SK-MEL-5 (cell line): ENCODE data around the gene TWIST2. TPM values are rescaled to one million over a fixed set of nuclear protein-coding genes. Genes with fewer than 3 reads are reported as not detected.

ENCODE experiments used
- DNase-seq: peaks from one replicate; pipeline ENCODE4 v3.0.0-alpha.2; 2016; ENCODE audit warnings: low read depth, low spot score
- in situ Hi-C: cut with HindIII; loops from 2 replicates; pipeline ENCODE4 v1.10.0; 2016; ENCODE audit warnings: low sequenced_read_pairs, high pct_unique_total_duplicates, low pct_unique_long_range_greater_than_20kb
- total RNA-seq: library from RNA; depleted of rRNA; stranded (reverse); fragments of >200 nt; shearing (Covaris generic); gene quantifications from 2 replicates; pipeline ENCODE4 v1.2.3, GENCODE V29; 2014

The TWIST2 gene
- total RNA-seq, 1 experiment from 2014 or later, result not detected

DNA sequence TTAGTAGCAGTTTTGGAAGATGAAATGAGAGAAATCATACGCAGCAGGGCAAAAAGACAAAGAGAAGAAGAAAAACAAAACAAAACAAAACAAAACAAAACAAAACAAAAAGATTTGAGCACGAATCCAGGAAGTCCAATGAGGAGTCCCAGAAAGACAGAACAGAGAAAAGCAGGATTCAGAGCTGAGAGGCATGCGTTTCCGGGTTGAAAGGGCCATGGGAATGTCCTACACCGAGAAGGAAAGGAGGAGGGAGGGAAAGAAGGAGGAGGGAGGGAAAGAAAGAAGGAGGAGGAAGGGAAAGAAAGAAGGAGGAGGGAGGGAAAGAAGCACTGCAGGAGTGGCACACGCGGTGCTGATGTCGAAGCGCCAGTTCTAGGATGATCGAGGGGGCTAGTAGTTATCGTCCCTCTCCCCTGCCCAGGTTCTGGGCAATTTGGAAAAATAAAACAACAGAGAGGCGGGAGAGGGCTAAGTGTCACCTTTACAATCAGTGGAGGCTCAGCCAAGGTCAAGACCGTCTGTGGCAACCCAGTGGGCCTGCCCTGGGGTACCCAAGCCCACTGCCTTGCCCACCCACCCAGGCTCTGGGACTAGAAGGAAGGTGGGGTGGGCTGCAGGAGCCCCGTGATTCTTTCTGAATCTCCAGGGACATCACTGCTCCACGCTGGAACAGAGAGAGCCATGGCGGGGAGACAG, 68.4 kb downstream of the TWIST2 start:
- no peak for DNase-seq
- in situ Hi-C loops, result no loop called here

GRCh38 chr2:238916875-238917590, 69.1 kb downstream of the TWIST2 start:
- no peak for DNase-seq
- in situ Hi-C loops, result no loop called here

GRCh38 chr2:238919307-238919706, 71.4 kb downstream of the TWIST2 start:
- DNase-seq, result no peak
- in situ Hi-C loops, result no loop called here

DNA sequence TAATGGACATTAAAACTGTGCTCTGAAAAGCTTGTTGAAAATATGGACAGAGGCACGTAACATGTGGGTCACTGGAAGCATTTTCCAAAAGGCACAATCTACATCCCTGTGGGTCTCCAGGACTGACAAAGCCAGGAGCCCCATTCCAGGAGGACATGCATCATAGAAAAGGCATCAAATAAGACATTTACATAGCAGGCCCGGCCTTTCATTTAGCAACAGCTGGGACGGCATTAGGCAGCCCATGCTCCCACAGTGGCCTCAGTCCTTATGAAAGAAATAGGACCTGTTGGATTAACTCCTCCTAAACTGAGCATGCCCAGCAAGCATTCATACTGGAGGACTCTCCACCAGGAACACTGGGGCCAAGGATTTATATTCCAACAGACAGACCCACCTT, 72.2 kb downstream of the TWIST2 start:
- in situ Hi-C loops, result no loop called here
- DNase-seq, result no peak

- in situ Hi-C loops, result no loop called here
- no peak for DNase-seq
Measured at GRCh38 chr2:238920601-238921001, 72.7 kb downstream of the TWIST2 start.

DNA sequence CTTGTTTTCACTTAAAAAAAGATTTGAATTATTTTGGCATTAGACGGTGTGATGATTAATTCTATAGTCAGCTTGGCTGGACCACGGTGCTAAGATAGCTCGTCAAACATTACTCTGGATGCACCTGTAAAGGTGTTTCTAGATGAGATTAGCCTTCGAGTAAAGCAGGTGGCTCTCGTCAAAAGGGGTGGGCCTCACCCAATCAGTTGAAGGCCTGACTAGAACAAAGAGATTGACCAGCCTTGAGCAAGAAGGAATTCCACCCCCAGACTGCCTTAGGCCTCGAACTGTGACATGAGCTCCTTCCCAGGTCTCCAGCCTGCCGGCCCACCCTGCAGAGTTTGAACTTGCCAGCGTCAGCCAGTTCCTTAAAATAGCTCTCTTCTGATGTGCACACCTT, 73.4 kb downstream of the TWIST2 start:
- no peak for DNase-seq
- in situ Hi-C loops, result no loop called here

DNA sequence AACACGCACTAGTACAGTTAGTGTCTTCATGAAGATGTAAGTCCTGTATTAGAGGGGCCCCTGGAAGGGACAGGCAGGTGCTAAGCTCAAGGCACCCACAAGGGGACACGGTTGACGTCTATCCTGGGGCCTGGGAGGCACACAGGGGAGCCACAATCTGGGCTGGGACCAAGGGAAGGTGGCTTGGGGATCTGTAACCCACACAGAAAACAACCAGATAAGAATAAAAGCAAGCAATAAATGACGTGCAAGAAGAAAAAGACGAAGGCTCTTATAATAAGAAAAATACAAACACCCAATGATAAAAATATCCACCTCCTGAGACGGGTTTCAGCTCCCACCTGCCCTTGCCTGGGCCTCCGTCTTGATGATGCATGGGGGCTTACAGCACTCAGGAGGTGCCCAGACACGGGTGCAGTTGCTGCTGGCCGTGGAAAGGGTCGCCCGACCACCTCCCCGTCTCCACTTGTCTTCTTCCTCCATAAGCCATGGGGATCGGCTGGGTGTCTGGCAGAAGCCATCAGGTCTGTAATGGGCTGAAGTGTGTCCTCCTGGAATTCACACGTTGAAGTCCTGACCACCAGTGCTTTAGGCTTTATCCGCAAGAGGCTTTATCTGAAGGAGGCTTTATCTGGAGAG, 73.9 kb downstream of the TWIST2 start:
- DNase-seq, result no peak
- in situ Hi-C loops, result no loop called here

- no peak for DNase-seq
- in situ Hi-C loops, result no loop called here
Measured at GRCh38 chr2:238922435-238922834, 74.5 kb downstream of the TWIST2 start.

DNA sequence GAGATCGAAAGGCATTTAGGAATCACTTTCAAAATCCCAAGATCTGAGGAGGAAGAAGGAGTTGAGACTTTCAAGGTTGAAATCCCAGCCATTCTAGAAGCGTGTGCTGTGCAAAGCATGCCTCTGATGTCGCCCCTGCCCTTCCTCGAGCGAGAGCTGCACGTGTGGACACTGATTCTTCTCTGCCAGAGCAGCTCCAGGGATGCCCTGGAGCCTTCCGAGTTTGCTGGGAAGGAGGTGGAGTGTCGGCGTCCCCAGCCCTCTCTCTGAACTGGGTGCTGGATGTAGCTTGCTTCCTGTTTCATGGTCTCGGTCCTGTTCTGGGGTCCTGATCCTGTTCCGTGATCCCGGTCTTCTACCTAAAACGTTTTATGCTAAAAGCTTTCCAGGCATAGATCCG, 76.1 kb downstream of the TWIST2 start:
- in situ Hi-C loops, result no loop called here

GRCh38 chr2:238924796-238925195, 76.9 kb downstream of the TWIST2 start:
- in situ Hi-C loops, result no loop called here
- no peak for DNase-seq

More for the DNA sequence above, 76.1 kb downstream of the TWIST2 start:
- no peak for DNase-seq

DNA sequence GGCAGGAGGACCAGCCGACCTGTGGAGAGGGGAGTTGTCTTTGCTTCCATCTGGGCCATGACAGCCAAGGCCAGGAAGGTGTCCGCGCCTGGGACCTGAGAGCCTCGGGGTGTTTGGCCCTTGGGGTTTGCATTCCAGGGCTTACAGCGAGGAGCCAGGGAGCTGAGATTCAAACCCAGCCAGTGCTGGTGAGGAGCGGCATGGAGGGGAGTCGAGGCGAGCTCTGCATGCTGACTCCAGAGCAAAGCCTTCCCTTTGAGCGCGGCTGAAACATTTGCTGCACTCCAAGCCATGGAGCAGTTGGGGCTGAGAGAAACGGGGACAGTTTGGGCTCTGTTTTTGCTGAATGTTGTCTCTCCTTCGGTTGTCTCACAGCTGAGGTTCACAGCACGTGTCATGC, 77.4 kb downstream of the TWIST2 start:
- DNase-seq, result no peak
- in situ Hi-C loops, result no loop called here

DNA sequence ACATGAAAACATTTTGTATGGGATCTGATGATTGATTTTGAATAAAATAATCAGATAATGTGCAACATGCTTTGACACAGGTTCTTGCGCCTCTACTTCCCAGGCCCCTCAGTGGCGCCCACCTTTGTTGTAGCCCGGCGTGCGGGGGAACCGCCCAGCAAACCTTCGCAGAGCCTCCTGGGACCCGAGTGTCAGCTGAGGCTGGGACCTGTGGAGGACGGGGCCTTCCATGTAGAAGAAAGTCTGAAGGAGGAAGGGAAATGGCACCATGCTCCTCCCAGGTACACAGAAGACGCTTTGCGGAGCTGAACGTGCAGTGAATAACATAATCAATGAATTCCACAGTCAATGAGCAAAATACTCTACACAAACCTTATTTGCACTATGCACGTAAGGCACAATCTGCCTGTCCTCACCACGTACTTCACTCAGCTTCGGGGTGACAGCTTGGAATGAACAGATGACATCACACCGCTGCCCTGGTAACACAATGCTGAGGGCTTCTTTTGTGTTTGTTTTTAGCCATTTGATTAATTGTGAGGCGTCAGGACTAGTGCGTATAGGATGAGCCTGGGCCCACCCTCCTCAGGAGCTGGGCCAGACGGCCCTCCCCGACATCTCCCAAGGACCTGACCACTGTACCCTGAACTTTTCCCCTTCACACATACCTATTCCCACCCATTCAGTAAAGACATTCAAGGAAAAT, 78.1 kb downstream of the TWIST2 start:
- in situ Hi-C loops, result no loop called here
- DNase-seq, result no peak

DNA sequence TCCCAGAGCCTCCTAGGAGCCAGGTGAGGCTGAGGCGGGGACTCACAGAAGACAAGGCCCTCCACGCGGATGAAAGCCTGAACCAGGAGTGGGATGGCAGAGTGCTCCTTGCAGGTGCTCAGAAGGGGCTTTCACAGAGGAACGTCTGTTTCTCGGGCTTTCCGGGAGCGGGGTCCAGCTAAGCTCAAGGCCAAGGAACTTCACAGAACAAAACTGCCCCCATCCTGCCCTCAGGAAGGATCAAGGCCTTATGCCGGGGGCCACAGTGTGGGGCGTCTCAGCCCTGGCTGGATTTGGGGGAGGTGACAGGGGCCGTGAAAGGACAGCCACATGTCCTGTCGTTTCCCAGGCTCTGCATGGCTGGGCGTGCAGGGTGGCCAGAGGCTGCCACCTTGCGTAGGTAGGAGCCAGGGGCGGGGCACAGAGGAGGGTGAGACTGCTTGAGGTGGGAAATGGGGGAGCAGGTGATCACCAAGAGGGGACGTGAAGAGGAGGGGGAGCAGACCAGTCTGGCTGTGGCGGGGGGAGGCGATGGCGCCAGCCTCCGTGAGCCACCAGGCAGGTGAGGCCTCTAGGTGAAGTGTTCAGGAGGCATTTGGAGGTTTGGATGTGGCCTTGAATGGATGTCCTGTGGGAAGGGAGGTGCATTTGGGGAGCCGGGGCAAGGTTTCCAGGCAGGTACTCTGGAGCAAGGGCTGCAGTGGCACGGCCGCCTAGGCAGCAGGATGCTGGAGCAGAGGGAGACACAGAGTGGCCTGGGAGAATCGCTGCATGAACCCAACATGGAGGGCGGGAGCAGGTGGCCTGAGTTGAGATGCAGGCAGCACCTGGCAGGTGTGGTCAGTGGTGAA, 79.1 kb downstream of the TWIST2 start:
- in situ Hi-C loops, result no loop called here
- DNase-seq, result no peak

GRCh38 chr2:238927746-238928519, 80.0 kb downstream of the TWIST2 start:
- in situ Hi-C loops, result no loop called here
- DNase-seq, result no peak

DNA sequence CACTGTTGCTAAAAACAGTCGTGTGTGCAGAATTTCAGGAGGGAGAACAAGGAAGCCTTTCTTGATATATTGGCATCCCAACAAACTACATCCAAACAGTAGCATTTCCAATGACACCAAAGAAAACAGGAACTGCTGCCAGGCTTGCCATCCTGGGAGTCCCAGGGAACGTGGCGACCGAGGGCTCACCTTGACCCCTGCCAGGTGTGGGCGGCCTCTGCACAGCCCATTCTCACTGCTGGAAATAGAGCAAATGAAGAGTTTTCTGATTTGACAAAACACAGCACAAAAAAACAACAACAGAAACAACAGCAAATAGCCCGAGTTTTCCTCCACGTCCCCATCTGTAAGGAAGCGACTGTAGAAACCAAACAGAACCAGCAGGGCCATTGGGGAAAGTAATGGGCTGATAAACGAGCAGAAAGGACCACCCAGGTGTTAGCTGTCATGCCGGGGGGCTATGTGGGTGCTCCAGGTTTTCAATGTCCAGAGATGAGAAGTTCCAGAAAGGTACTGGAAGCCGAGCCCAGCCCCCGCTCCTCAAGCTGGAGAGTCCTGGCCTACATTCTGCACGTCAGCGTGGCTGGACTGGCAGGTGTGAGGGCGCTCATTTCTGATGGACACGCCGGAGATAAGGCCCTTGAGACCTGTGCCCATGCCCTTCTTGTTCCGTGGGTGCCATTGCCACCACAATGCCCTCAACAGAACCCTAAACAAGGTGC, 80.8 kb downstream of the TWIST2 start:
- no peak for DNase-seq
- in situ Hi-C loops, result no loop called here
